Activated naive CD4-positive, alpha-beta T cell treated with anti-CD3 and anti-CD28 coated beads for 36 hours (primary cell): Measurements from ENCODE around the gene BRICD5. TPM values are rescaled to one million over a fixed set of nuclear protein-coding genes. Genes with fewer than 3 reads are reported as not detected.

Experiments used
- CTCF ChIA-PET: fragments of 350-600 bp; sonication (Branson Sonifier 250); formaldehyde crosslinking; loops from one replicate; lab custom pipeline; 2021; ENCODE audit warnings: antibody characterized with exemption; lab: Charles Lee
- DNase-seq: peaks from one replicate; pipeline ENCODE4 v3.0.0-alpha.2; 2020
- H3K27ac Mint-ChIP-seq: one replicate; pipeline ENCODE4 v1.8.0; 2021; ENCODE audit warnings: mild to moderate bottlenecking, mixed read lengths
- H3K27me3 Mint-ChIP-seq: one replicate; pipeline ENCODE4 v1.8.0; 2021; ENCODE audit warnings: low read depth, mixed read lengths
- H3K36me3 Mint-ChIP-seq: one replicate; pipeline ENCODE4 v1.8.0; 2021; ENCODE audit warnings: low read depth, mixed read lengths
- H3K4me1 Mint-ChIP-seq: one replicate; pipeline ENCODE4 v1.8.0; 2021; ENCODE audit warnings: low read depth, mixed read lengths
- H3K4me3 Mint-ChIP-seq: one replicate; pipeline ENCODE4 v1.8.0; 2021; ENCODE audit warnings: mild to moderate bottlenecking, moderate library complexity, mixed read lengths
- H3K9me3 Mint-ChIP-seq: one replicate; pipeline ENCODE4 v1.8.0; 2021; ENCODE audit warnings: mixed read lengths
- intact Hi-C: fragments of 100-400 bp; cut with micrococcal nuclease; formaldehyde crosslinking; loops from one replicate; pipeline ENCODE4 v1.15.1; 2023
- total RNA-seq, 2 experiments: library from RNA; stranded (reverse); gene quantifications; one replicate each; pipeline ENCODE4 v1.2.3, GENCODE V29; 2021

Gene BRICD5
- total RNA-seq, 2 experiments from 2014 or later = 2.6 to 3.1 TPM

DNA sequence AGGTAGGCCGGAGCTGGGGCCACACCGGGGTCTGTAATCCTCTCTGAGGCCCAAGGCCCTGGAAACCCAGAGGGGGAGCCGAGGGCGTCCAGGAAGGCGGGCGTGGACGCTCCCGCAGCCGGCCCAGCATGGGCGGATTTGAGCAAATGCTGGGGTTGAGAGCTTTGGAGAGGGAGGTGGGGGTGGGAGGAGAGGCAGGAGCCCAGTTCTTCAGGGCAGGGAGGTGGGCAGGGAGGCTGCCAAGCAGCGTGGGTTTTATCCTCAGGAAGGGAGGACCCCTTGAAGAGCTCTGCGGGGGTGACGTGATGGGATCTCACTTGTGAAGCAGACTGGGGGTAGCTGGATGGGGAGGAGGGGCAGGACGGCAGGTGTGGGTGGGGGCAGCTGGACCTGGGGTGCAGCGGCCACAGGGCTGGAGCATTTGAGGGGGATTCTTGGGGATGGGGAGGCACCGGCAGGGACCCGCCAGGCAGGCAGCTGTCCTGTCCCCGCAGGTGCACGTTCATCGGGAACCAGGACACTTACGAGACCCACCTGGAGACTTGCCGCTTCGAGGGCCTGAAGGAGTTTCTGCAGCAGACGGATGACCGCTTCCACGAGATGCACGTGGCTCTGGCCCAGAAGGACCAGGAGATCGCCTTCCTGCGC is 37.9 kb downstream of the BRICD5 start:
- no peak overlapping the region for H3K27ac Mint-ChIP-seq
- no peak for DNase-seq
- H3K4me1 Mint-ChIP-seq = no peaks in the 10 kb centered on the region
- no peaks in the 10 kb centered on the region for H3K9me3 Mint-ChIP-seq
- no peaks in the 10 kb centered on the region for H3K27me3 Mint-ChIP-seq
- peaks cover 15% of the 10 kb centered on the region for H3K36me3 Mint-ChIP-seq
- no peak overlapping the region for H3K4me3 Mint-ChIP-seq
- CTCF ChIA-PET = no interaction called here
- intact Hi-C loops = no loop called here

DNA sequence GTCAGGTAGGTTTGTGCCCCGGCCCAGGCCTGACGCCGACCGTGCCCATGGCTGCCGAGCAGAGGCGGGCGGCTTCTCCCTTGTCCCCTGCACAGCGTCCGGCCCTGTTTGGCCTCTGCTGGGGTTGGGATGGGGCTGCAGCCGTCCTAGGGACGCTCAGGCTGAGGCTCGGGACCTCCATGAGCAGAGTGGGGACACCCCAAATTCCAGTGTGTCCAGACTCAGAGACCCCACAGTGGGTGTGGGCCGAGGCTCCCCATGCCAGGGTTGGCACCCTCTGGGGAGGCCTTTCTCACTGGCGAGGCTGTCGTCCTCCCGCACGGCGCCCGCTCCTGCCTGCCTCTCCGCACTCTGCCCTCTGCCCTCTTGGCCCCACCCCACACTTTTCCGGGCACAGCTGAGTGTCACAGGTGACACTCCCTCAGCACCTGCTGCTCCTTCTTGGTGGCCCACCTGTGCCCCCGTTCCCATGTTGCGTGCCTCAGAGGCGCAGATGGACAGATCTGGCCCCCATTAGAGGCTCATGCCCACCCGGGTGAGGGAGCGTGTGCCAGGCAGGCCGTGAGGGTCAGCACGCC is 39.0 kb downstream of the BRICD5 start:
- CTCF ChIA-PET = no interaction called here
- H3K4me1 Mint-ChIP-seq = no peaks in the 10 kb centered on the region
- H3K9me3 Mint-ChIP-seq = no peaks in the 10 kb centered on the region
- H3K36me3 Mint-ChIP-seq = peaks cover 13% of the 10 kb centered on the region
- DNase-seq = no peak
- H3K27me3 Mint-ChIP-seq = no peaks in the 10 kb centered on the region
- H3K4me3 Mint-ChIP-seq = no peak overlapping the region
- H3K27ac Mint-ChIP-seq = no peak overlapping the region
- intact Hi-C loops = no loop called here

DNA sequence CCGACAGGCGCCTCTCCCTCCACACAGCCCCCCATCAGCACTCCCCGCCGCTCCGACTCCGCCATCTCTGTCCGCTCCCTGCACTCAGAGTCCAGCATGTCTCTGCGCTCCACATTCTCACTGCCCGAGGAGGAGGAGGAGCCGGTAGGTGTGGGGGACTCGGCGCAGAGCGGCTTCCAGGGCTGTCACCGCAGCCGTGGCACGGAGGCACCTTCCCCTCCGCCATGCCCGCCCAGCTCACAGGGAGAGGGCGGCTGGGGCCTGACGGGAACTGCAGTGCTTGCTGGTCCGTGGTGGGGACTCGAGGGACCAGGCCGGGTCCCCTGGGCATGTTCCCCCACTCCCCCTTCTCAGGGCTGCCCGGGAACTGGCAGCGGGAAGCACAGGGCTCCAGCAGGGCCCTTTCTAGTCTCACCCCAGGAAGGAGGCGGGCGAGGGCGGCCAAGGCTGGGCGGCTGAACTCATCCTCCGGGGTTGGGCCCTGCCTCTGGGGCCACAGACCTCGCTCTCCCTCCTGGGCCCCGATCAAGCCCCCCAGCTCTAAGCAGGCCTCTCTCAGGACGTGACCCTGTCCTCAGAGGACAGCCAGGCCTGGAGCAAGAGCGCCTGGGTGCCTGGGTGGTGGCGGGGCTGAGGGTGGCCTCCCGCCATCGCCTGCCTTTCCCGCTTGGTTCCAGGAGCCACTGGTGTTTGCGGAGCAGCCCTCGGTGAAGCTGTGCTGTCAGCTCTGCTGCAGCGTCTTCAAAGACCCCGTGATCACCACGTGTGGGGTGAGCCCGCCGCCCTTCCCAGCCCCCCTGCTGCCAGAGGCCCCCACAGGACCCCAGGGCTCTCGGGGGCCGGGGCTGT is 39.9 kb downstream of the BRICD5 start:
- H3K4me1 Mint-ChIP-seq = no peaks in the 10 kb centered on the region
- CTCF ChIA-PET = no interaction called here

DNA sequence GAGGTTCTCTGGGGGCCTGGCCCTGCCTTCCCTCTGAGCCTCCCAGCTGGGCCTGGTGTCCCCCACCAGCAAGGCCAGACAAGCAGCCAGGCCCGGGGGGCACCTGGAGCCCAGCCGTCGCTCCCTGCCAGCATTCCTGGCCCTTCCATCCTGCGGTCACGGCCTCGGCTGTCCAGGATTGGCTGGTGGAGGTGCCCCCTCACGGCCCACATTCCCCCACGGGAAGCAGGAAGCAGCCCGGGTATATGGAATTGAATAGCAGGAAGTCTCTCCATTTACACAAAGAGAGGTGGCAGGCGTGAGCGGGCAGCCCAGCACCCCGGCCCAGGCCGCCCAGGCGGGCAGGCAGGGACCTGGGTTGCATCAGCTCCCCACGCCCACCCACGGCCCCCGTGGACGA is 40.6 kb downstream of the BRICD5 start:
- no peak overlapping the region for H3K4me3 Mint-ChIP-seq
- intact Hi-C loops = no loop called here
- H3K4me1 Mint-ChIP-seq = no peaks in the 10 kb centered on the region
- no peak for DNase-seq
- H3K36me3 Mint-ChIP-seq = peaks cover 16% of the 10 kb centered on the region
- no peak overlapping the region for H3K27ac Mint-ChIP-seq
- no peaks in the 10 kb centered on the region for H3K27me3 Mint-ChIP-seq
- CTCF ChIA-PET = no interaction called here
- no peaks in the 10 kb centered on the region for H3K9me3 Mint-ChIP-seq

More for the DNA sequence above, 39.9 kb downstream of the BRICD5 start:
- DNase-seq = no peak
- Mint-ChIP-seq H3K9me3 (no peaks in the 10 kb centered on the region), H3K27ac (no peak overlapping the region), H3K4me3 (no peak overlapping the region), H3K27me3 (no peaks in the 10 kb centered on the region), H3K36me3 (peaks cover 16% of the 10 kb centered on the region)
- intact Hi-C loops = no loop called here

DNA sequence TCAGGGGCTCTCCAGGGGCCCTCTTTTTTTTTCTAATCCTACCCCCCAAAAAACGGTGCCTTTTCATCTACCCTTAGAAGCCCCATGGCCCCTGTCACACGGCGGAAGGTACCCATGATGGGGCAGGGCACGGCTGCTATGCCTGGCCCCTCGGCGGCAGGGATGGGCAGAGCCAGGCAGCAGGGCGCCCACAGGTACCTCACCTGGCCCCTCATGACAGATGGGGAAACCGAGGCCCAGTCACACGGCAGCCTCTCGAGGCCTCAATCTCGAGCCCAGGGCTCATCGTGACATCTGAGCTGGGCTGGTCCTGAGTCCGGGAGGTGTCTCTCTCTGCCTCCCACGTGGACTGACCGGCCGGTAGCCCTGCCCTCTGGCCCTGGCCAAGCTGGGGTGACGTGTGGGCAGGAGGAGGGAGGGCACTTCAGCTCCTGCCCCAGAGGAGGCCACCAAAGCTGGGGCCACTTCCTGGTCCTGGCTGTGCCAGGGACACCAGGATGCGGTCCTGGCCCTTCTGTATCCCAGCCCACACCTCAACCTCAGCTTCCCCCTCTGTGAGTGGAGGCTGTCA is 43.5 kb downstream of the BRICD5 start:
- Mint-ChIP-seq H3K9me3 (no peaks in the 10 kb centered on the region), H3K27ac (no peak overlapping the region), H3K4me1 (peaks cover under 1% of the 10 kb centered on the region), H3K27me3 (no peaks in the 10 kb centered on the region), H3K4me3 (no peak overlapping the region), H3K36me3 (peaks cover 6% of the 10 kb centered on the region)
- CTCF ChIA-PET = no interaction called here
- intact Hi-C loops = no loop called here
- DNase-seq = no peak

DNA sequence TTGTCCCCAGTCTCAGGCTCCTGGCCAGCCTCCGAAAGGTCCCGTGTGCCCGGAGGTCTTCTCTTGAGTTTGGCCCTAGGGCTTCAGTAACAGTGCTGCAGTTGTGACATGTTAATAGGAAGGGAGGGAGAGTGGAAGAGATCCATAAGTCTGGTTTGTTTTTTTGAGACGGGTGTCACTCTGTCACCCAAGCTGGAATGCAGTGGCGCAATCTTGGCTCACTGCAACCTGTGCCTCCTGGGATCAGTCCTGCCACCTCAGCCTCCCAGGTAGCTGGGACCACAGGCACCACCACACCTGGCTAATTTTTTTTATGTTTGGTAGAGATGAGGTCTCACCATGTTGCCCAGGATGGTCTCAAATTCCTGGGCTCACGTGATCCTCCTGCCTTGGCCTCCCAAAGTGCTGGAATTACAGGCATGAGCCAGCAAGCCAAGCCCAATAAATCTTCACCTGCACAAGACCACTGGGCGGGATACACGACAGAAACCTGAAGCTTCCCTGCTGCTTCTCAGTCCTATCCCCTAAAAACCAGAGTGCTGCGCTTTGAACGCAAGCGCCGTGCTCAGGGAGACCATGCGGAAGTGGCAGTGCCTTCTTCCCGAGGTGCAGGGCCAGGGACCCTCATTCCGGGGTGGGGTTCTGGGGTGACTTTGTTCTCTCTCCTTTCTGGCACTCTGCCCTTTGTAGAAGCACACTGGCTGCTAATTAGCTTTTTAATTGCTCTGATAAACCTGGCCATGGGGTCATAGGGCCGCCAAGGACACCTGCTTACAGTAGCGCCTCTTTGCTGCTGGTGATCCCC is 44.2 kb downstream of the BRICD5 start:
- Mint-ChIP-seq H3K9me3 (no peaks in the 10 kb centered on the region), H3K27ac (no peak overlapping the region), H3K36me3 (peaks cover 6% of the 10 kb centered on the region), H3K4me1 (peaks cover 3% of the 10 kb centered on the region), H3K27me3 (no peaks in the 10 kb centered on the region), H3K4me3 (no peak overlapping the region)
- DNase-seq = no peak
- CTCF ChIA-PET = no interaction called here
- intact Hi-C loops = no loop called here

DNA sequence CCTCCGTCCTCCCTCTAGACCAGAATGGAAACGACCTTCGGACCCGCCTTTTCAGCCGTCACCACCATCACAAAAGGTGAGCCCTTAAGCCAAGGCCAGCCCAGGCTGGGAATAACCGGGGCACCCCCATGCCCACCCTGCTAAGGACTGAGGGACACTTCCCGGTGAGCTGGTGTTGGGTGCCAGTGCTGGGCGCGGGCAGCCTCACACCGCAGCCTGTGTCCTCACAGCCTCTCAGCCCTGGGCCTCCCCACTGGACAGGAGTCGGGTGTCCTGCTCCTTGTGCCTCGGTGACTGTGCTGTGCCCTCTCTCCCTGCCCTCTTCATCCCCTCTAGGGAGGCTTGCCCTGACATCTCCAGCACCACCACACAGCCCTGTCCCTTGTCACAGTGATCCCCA is 44.8 kb downstream of the BRICD5 start:
- CTCF ChIA-PET = no interaction called here
- DNase-seq = no peak
- Mint-ChIP-seq H3K9me3 (no peaks in the 10 kb centered on the region), H3K36me3 (peaks cover 6% of the 10 kb centered on the region), H3K27me3 (no peaks in the 10 kb centered on the region), H3K4me3 (no peak overlapping the region), H3K27ac (no peak overlapping the region), H3K4me1 (peaks cover 3% of the 10 kb centered on the region)
- intact Hi-C loops = no loop called here

DNA sequence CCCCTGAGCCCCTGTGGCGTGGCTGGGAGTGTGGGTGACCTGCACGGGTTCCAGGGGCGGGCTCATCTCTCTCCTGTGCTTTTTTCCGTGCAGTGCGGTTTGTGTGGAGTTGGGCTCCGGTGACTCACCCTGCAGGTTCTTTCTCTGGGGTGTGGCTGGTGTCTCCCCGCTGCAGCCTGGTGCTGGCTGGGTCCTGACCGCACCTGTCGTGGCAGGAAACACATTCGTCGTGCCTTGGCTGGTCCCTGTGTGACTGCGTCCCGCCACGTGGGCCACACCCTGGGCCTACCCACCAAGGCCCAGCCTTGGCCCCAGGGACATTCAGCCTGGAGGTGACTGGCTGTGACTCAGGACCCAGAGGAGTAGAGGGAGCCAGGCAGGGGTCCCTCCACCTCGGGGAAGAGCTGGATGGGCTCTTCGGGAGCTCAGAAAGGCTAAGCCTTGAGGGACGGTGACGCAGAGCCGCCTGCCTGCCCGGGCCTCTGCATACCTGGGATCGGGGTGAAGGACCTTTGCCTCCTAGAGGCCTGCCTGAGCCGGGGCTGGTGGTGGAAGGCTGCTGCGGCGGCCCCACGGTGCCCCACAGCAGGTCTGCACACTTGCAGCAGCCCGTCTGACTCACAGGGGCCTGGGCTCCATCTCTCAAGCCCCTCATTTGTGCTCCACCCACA is 47.3 kb downstream of the BRICD5 start:
- no peak overlapping the region for H3K27ac Mint-ChIP-seq
- H3K27me3 Mint-ChIP-seq = no peaks in the 10 kb centered on the region
- intact Hi-C loops = no loop called here
- H3K4me1 Mint-ChIP-seq = peaks cover 8% of the 10 kb centered on the region
- no peak overlapping the region for H3K4me3 Mint-ChIP-seq
- CTCF ChIA-PET = no interaction called here
- peaks cover 6% of the 10 kb centered on the region for H3K36me3 Mint-ChIP-seq
- DNase-seq = no peak
- no peaks in the 10 kb centered on the region for H3K9me3 Mint-ChIP-seq

DNA sequence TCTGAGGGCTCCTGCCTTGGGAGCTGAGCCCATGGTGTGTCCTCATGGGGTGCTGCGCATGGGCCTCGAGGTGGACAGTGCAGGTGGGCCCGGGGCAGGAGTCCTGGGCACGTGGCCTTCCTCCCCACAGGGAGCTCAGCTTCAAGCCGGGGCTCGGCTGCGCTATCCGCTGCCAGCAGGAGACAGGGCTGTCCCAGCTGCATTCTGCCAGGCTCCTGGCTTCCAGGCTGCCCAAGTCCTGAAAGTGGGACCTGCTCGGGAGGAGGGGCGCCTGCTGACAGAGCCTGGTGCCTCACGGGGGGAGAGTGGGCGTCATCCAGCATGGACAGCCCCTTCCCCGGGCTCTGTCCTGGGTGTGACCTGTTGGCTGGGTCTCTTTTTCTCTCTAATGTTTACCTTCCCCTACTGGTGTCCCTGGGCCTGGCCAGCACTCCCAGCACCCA is 48.0 kb downstream of the BRICD5 start:
- no peak overlapping the region for H3K4me3 Mint-ChIP-seq
- no peak for DNase-seq
- CTCF ChIA-PET = no interaction called here
- peaks cover 6% of the 10 kb centered on the region for H3K36me3 Mint-ChIP-seq
- no peak overlapping the region for H3K27ac Mint-ChIP-seq
- no peaks in the 10 kb centered on the region for H3K27me3 Mint-ChIP-seq
- no peaks in the 10 kb centered on the region for H3K9me3 Mint-ChIP-seq
- intact Hi-C loops = no loop called here
- H3K4me1 Mint-ChIP-seq = peaks cover 13% of the 10 kb centered on the region

DNA sequence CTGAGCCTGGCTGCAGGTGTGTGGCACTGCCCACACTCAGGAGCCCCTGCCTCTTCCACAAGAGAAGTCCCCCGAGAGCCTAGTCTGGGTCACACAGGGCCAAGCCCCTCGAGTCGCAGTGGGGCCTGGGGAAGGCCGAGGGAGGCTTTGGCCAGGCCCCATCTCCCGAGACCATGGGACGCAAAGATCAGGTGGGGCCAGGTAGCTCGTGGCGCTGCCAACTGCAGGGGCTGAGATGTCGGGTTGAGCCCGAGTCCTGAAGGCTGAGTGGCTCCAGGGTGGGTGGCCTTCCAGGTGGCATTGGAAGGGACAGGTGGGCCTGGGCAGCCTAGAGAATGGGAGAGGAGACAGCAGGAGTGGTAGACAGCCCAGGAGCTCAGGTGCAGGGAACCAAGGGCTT is 48.8 kb downstream of the BRICD5 start:
- Mint-ChIP-seq H3K36me3 (peaks cover 6% of the 10 kb centered on the region), H3K4me1 (peaks cover 21% of the 10 kb centered on the region), H3K4me3 (no peak overlapping the region), H3K27ac (no peak overlapping the region), H3K27me3 (no peaks in the 10 kb centered on the region), H3K9me3 (no peaks in the 10 kb centered on the region)
- no peak for DNase-seq
- CTCF ChIA-PET = no interaction called here
- intact Hi-C loops = no loop called here

DNA sequence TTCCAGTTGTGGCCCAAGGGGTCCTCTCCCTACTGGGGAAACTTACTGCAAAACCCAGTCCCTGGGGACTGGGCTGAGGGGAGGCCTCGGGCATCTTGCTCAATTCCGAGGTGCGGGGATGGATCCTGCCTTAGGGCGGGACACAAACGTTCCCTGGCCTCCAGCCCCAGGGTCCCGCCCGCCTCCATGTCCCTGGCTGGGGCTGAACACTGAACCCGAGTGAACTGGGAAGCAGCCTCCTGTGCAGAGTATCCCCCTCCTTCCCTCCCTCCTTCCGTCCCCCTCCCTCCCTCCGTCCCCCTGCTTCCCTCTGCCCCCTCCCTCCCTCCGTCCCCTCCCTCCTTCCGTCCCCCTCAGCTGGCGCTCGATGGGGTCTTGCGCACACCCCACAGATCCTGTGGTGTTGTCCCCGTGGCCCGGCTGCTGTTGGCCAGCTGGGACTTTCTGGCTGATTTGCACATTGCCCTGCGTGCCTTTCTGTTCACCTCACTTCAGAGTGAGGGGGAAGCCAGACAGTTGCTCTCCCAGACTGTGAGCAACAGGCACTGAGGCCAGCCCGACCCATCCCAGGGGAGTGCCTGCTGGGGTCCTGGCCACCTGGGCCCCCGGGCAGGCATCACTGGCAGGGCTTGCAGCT is 49.6 kb downstream of the BRICD5 start:
- no peak for DNase-seq
- CTCF ChIA-PET = no interaction called here
- Mint-ChIP-seq H3K27ac (no peak overlapping the region), H3K36me3 (peaks cover 3% of the 10 kb centered on the region), H3K4me3 (no peak overlapping the region), H3K9me3 (no peaks in the 10 kb centered on the region), H3K4me1 (peaks cover 28% of the 10 kb centered on the region), H3K27me3 (no peaks in the 10 kb centered on the region)
- intact Hi-C loops = no loop called here
